H1 (cell line): ENCODE measurements around the gene SENP3.

Experiments
- EZH2 ChIP-seq: fragments of 200-600 bp; sonication (generic); IDR thresholded peaks from 2 replicates; pipeline ENCODE4 v1.7.1; 2012; ENCODE audit warnings: low read depth, mild to moderate bottlenecking, moderate library complexity, low read length, inconsistent platforms; ENCODE audit not compliant: severe bottlenecking
- TF ChIP-seq, protein P1 (sequence below), 3 experiments: IDR thresholded peaks; 1 replicate in 2 of 3; 2 replicates in 1 of 3; pipeline versions ENCODE4 v1.5.1 to v1.6.1; 2011; ENCODE audit warnings: low read length in 3 of 3, mild to moderate bottlenecking in 3 of 3, inconsistent platforms in 2 of 3, low read depth in 1 of 3, moderate library complexity in 1 of 3; ENCODE audit not compliant: insufficient read depth in 1 of 3; ENCODE audit errors: control extremely low read depth in 1 of 3

DNA sequence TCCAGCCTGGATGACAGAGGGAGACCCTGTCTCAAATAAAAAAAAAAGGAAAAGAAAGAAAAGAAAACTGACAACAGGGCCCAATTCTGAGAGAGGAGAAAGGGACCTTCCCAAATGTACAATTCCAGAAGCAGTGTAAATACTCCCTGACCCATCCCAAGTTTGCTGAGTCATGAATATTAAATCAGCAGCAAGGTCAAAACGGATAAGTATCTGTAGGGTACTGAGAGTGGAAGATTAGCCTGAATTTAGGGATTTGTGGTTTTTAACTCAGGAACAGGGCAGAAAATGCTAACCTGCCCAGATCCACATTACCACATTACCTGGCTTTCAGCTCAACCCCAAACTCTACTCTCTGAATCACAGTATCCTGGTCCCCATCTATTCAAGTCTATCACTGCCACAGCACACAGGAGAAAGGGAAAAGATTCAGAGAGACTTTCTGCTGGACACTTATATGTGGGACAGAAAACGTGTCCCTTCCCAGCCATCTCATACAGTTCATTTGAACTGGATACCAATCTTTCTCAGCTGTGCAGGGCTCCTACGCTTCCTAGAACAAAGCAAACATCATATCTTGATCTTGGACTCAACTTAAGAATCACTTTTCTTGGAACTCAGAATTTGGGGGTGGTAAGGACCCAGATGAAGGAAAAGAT is 50.0 kb downstream of the SENP3 start:
- TF ChIP-seq, protein P1, sequence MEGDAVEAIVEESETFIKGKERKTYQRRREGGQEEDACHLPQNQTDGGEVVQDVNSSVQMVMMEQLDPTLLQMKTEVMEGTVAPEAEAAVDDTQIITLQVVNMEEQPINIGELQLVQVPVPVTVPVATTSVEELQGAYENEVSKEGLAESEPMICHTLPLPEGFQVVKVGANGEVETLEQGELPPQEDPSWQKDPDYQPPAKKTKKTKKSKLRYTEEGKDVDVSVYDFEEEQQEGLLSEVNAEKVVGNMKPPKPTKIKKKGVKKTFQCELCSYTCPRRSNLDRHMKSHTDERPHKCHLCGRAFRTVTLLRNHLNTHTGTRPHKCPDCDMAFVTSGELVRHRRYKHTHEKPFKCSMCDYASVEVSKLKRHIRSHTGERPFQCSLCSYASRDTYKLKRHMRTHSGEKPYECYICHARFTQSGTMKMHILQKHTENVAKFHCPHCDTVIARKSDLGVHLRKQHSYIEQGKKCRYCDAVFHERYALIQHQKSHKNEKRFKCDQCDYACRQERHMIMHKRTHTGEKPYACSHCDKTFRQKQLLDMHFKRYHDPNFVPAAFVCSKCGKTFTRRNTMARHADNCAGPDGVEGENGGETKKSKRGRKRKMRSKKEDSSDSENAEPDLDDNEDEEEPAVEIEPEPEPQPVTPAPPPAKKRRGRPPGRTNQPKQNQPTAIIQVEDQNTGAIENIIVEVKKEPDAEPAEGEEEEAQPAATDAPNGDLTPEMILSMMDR (IDR thresholded peaks at IDR 0.05; ENCODE audit: control extremely low read depth in 1 of 3, insufficient read depth in 1 of 3, low read depth in 1 of 3, low read length in 3 of 3) = no peak
- TF ChIP-seq EZH2 = no peak
